Activated CD8-positive, alpha-beta T cell treated with anti-CD3 and anti-CD28 coated beads, Interleukin-2, amount 10 ng/mL, durations not matched to agents 7 days and 5 days (primary cell): Measurements from ENCODE around the gene RANGAP1. TPM values are rescaled to one million over a fixed set of nuclear protein-coding genes. Genes with fewer than 3 reads are reported as not detected.

Experiments used
- ATAC-seq: fragments of 150-1000 bp; cut with Tn5 transposase; one replicate; pipeline ENCODE4 v1.10.0; 2021; ENCODE audit warnings: moderate library complexity
- CTCF ChIA-PET: fragments of 350-600 bp; sonication (Branson Sonifier 250); formaldehyde crosslinking; loops from one replicate; lab custom pipeline; 2021; ENCODE audit warnings: antibody characterized with exemption; lab: Charles Lee
- POLR2A ChIA-PET: fragments of 350-600 bp; sonication (Branson Sonifier 250); formaldehyde crosslinking; loops from one replicate; lab custom pipeline; 2021; ENCODE audit warnings: antibody characterized with exemption; lab: Charles Lee
- DNase-seq: peaks from one replicate; pipeline ENCODE4 v3.0.0-alpha.2; 2020
- H3K27ac Mint-ChIP-seq: one replicate; pipeline ENCODE4 v1.8.0; 2021; ENCODE audit warnings: mild to moderate bottlenecking, mixed read lengths
- H3K27me3 Mint-ChIP-seq: one replicate; pipeline ENCODE4 v1.8.0; 2021; ENCODE audit warnings: low read depth, mixed read lengths
- H3K36me3 Mint-ChIP-seq: one replicate; pipeline ENCODE4 v1.8.0; 2021; ENCODE audit warnings: low read depth, mixed read lengths
- H3K4me1 Mint-ChIP-seq: one replicate; pipeline ENCODE4 v1.8.0; 2021; ENCODE audit warnings: low read depth, mixed read lengths
- H3K4me3 Mint-ChIP-seq: one replicate; pipeline ENCODE4 v1.8.0; 2021; ENCODE audit warnings: mild to moderate bottlenecking, mixed read lengths
- H3K9me3 Mint-ChIP-seq: one replicate; pipeline ENCODE4 v1.8.0; 2022; ENCODE audit warnings: mixed read lengths; ENCODE audit not compliant: insufficient read depth
- total RNA-seq, 2 experiments: library from RNA; stranded (reverse); gene quantifications; one replicate each; pipeline ENCODE4 v1.2.3, GENCODE V29; 2021

Gene RANGAP1
- total RNA-seq, result 100 to 1,000 TPM; 123 to 125 TPM

DNA sequence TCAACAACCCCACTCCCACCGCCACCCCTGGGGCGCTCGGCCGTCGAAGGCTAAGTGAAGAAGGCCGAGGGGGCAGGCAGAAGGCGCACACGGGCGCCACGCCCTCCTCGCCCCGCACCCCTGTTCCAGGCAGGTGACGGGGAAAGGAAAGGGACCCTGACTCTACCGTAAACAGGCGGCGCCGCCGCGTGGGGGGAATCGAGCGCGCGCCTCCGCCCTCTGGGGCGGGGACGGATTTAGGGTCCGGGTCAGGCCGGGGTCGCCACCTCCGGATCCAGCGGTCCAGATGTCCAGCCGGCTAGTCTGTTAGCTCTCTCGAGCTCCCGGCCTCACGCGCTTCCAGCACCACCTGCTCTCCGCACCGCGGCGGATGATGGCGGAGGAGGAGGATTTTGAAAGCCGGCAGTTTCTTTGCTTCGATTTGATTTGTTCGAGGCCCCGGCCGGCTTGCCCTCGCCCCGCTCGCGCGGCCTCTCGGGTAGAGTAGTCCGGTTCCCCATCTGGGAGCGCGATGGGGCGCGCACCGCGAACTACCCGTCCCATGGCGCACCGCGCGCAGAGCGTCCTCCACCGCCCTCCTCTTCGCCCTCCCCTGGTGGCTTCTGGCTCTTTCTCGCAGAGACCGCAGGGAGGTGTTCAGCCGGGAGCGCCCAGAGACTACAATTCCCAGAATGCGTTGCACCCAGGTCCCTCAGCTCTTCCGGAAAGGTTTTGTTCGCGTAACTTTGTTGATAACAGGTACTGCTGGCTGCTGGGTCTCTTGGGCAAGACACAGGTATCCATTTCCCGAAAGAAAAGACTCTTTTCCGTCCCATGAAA lies at the start of gene RANGAP1:
TSS of gene RANGAP1 (minus strand) at position 368 of the 819 bp plus-strand sequence. CDS start 5,143 bp downstream, outside the sequence.
- Mint-ChIP-seq H3K36me3 (peaks cover 22% of the 10 kb centered on the region), H3K9me3 (no peaks in the 10 kb centered on the region), H3K4me3 (peak within 1 kb of the TSS; percentile 97), H3K4me1 (peaks cover 42% of the 10 kb centered on the region), H3K27me3 (no peaks in the 10 kb centered on the region), H3K27ac (peak within 1 kb of the TSS; percentile 98)
- ChIA-PET CTCF (interaction anchor here (1.1 to 2.5 kb wide), 3 partner anchors 15 to 49 kb away, joined by 4 to 15 read pairs (median 5); partner anchors contain the start of gene ZC3H7B), POLR2A (interaction anchor here (0.7 to 2.1 kb wide), 23 partner anchors 11 to 661 kb away, joined by 3 to 45 read pairs (median 4); partner anchors contain the start of genes ACO2, CENPM, EP300 and MEI1)
- ATAC-seq (peak; percentile 98), DNase-seq (peak; percentile 99)

DNA sequence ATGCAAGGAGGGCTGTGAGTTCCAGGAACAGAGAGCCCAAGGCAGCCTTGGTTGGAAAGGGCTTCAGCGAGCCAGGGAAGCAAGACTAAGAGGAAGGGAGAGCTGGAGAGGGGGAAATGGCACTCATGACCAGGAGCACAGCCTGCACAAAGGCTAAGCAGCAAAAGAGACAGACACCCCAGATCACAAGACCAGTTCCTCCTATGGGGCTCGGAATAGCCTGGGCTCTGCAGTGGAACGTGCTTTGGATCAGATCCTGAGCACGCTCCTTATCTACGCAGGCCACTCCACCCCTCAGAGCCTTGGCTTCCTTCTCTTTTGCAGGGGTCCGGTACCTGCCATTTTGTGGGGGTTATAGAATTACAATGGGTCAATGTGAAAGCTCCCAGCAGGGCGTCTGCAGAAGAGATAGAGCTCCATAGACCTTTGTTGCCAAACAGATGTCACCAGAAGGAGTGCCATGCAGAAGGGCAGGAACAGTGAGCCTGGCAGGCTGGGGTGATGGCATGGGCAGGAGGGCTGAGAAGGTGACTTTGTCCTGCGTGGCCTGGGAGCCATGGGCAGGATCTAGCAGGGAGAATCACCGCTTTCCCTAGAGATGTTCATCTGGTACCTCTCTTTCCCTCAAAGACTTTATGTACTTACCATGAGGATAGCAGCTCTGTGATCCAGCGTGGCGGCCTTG lies 49.1 kb upstream of the RANGAP1 start:
- H3K4me1 Mint-ChIP-seq, result peaks cover 10% of the 10 kb centered on the region
- ChIA-PET CTCF (no interaction called here), POLR2A (no interaction called here)
- H3K27me3 Mint-ChIP-seq, result no peaks in the 10 kb centered on the region
- ATAC-seq (no peak), DNase-seq (no peak)
- H3K27ac Mint-ChIP-seq, result peak overlapping the region; percentile 35
- H3K4me3 Mint-ChIP-seq, result no peak overlapping the region
- H3K36me3 Mint-ChIP-seq, result peaks cover 29% of the 10 kb centered on the region
- no peaks in the 10 kb centered on the region for H3K9me3 Mint-ChIP-seq

DNA sequence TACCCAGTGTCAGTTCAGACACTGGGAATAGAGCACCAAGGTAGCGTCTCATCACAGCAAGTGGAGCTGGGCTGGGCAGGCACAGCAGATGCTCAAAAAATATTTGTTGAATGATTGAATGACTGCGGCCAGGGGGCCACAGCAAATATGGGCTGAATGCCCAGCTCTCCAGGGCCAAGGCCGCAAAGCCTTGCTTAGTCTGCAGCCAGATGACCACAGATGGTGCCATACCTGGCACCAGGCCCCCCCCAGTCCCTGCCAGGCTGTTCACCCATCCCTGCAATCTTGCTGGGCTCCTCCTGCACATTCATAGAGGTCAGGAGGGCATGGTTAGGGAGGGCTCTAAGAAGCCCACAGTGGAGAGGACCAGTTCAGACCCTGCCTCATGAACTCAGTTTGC lies 48.2 kb upstream of the RANGAP1 start:
- Mint-ChIP-seq H3K4me1 (peaks cover 10% of the 10 kb centered on the region), H3K36me3 (peaks cover 35% of the 10 kb centered on the region), H3K27me3 (no peaks in the 10 kb centered on the region), H3K9me3 (no peaks in the 10 kb centered on the region), H3K4me3 (no peak overlapping the region), H3K27ac (no peak overlapping the region)
- CTCF ChIA-PET, result no interaction called here
- no peak for DNase-seq
- ATAC-seq, result no peak
- POLR2A ChIA-PET, result no interaction called here

DNA sequence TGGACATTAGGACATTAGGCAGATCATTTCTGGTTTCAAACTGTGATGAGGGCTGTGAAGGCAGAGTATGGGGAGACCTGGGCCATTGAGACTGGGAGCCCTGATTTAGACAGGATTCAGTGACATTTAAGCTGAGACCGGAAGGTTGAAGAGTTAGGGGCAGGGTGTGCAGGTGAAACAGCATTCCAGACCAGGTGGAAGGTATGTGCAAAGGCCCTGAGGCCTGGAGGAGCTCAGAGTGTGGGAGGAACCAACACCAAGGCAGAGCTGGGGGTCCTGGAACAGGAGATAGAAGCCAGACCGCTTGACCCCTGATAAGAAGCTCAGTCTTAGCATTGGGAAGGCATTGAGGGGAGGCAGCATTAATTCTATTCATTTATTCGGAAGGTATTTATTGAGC lies 47.8 kb upstream of the RANGAP1 start:
- Mint-ChIP-seq H3K27ac (no peak overlapping the region), H3K9me3 (no peaks in the 10 kb centered on the region), H3K27me3 (no peaks in the 10 kb centered on the region), H3K36me3 (peaks cover 35% of the 10 kb centered on the region), H3K4me1 (peaks cover 10% of the 10 kb centered on the region), H3K4me3 (no peak overlapping the region)
- ChIA-PET POLR2A (no interaction called here), CTCF (no interaction called here)
- DNase-seq (no peak), ATAC-seq (no peak)

DNA sequence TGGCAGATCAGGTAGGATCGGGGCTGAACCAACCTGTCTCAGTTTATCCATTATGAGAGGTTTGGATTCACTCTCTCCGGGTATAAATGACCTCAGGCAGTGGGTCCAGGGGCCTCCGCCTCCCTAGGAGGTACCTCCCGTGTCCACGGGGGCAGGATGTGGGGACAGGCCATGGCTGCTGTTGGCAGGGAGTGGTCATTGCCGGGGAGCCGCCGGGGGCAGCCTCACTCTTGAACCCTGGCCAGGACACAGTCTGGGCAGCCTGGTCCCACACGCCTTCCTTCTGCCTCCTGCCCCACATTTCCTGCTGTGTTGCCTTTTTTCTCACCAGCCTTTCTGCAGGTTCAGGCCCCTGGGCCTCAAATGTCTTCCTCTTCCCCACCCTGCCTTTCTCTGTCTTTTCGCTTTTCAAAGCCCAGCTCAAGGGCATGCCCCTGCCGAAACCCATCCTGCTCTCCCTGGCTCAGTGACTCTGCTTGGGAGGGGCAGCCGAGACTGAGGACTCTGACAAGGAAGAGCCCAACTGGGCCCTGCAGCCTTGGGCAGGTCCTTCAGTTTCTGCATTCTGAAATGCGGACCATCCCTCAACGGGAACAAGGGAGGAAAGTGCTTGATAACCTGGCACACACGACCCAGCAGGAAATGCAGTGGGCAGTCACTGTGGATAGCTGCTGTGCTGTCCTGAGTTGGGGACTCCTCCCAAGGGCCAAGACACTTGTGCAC lies 46.4 kb upstream of the RANGAP1 start:
- Mint-ChIP-seq H3K27me3 (no peaks in the 10 kb centered on the region), H3K4me1 (peaks cover 9% of the 10 kb centered on the region), H3K27ac (no peak overlapping the region), H3K36me3 (peaks cover 36% of the 10 kb centered on the region), H3K4me3 (no peak overlapping the region), H3K9me3 (no peaks in the 10 kb centered on the region)
- ChIA-PET POLR2A (no interaction called here), CTCF (no interaction called here)
- ATAC-seq (no peak), DNase-seq (no peak)

DNA sequence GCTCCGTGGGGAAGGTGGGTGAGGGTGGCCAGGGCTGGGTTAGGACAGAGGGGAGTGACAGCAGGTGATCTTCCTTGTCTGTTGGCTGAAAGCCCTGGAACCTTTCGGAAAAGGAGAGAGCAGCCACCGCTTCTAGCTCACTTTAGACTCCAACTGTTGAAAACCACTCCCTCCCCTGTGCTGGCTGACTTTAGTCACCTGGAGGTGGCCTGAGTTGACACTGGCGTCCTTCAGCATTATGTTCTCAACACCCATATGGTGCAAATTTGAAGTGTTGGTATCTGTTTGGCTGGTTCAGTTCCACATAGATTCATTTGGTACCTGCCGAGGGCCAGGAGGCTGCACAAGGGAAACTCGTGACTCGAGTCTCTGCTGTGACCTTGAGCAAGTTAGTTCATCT lies 44.2 kb upstream of the RANGAP1 start:
- no peaks in the 10 kb centered on the region for H3K9me3 Mint-ChIP-seq
- POLR2A ChIA-PET, result no interaction called here
- H3K27me3 Mint-ChIP-seq, result no peaks in the 10 kb centered on the region
- H3K27ac Mint-ChIP-seq, result no peak overlapping the region
- DNase-seq, result no peak
- CTCF ChIA-PET, result no interaction called here
- no peak overlapping the region for H3K4me3 Mint-ChIP-seq
- ATAC-seq, result no peak
- H3K36me3 Mint-ChIP-seq, result peaks cover 34% of the 10 kb centered on the region
- no peaks in the 10 kb centered on the region for H3K4me1 Mint-ChIP-seq

- ATAC-seq, result no peak
- ChIA-PET CTCF (interaction anchor here (1.1 kb wide), 1 partner anchor 77 kb away, joined by 5 read pairs; no protein-coding TSS in a partner anchor), POLR2A (interaction anchor here (0.6 kb wide), 1 partner anchor 16 kb away, joined by 4 read pairs; no protein-coding TSS in a partner anchor)
- Mint-ChIP-seq H3K4me3 (no peak overlapping the region), H3K27ac (no peak overlapping the region), H3K36me3 (peaks cover 23% of the 10 kb centered on the region), H3K9me3 (no peaks in the 10 kb centered on the region), H3K27me3 (no peaks in the 10 kb centered on the region), H3K4me1 (no peaks in the 10 kb centered on the region)
- DNase-seq, result no peak
Observed at GRCh38 chr22:41327124-41327523, 41.1 kb upstream of the RANGAP1 start.

DNA sequence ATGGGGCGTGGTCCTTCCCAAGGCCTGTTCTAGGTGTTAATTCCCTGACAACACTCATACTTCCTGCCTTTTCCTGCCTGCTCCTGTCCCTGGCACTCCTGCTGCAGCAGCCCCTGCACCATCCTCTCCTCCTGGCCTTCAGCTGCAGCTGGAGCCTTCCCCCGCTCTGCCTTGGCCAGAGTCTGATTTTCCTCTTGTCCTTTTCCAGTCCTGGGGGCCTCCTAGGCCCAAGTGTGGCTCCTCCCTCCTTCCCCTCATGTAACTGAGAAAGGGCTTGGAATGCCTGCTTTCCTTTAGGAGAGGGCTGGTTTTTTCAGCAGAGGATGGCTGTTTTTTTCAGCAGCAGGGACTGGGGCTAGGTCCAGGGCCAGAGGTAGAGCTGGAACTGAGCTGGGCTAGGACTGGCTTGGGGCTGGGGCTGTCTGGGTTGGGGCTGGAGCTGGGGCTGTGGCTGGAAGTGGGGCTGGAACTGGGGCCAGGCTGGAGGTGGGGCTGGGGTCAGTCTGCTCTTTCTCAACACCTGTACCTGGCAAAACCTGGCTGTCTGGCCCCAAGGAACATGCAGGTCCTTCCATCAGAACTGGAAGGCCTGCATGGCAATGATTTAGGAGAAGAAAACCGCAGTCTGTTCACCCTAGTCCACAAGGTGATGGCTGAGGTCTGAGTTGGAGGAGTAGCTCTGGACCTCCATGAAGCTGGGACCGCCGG lies 39.0 kb upstream of the RANGAP1 start:
- no peaks in the 10 kb centered on the region for H3K9me3 Mint-ChIP-seq
- POLR2A ChIA-PET, result no interaction called here
- H3K36me3 Mint-ChIP-seq, result peaks cover 24% of the 10 kb centered on the region
- no peaks in the 10 kb centered on the region for H3K4me1 Mint-ChIP-seq
- no peak for DNase-seq
- no peaks in the 10 kb centered on the region for H3K27me3 Mint-ChIP-seq
- H3K27ac Mint-ChIP-seq, result no peak overlapping the region
- ATAC-seq, result no peak
- H3K4me3 Mint-ChIP-seq, result no peak overlapping the region
- CTCF ChIA-PET, result no interaction called here

DNA sequence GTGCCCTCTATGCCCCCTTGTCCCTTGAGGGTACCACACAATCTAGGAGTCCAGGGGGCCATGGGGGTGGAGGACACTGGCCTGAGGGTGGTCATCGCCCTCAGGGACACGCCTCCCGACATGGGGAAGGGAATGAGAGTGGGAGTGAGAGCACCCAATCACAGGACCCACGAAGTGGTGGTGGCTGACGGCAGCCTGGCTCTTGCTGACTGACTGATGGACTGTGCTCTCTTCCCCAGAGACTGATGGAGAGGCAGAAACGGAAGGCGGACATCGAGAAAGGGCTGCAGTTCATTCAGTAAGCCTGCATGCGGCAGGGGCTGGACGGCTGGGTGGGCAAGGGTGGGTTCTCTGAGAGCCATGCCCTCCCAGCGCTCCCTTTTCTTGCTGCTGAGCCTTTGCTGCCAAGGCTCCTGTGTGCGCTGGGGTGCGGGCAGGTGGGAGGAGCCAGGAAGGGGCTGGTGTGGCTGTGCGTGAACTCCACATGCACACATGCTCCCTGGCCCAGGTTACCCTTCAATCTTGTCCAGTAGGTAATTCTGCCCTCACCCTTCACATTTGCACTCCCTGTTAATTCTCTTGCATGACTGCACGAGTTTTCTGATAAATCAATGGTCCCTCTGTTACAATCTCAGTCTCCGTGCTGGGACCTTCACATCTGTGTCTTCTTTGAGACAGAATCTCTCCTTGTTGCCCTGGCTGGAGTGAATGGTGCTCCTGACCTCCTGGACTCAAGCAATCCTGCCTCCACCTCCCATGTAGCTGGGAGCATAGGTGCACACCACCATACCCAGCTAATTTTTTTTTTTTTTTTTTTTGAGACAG lies 34.6 kb upstream of the RANGAP1 start:
- Mint-ChIP-seq H3K27ac (peak overlapping the region; percentile 1), H3K4me1 (no peaks in the 10 kb centered on the region), H3K4me3 (no peak overlapping the region), H3K9me3 (no peaks in the 10 kb centered on the region), H3K36me3 (peaks cover 15% of the 10 kb centered on the region), H3K27me3 (no peaks in the 10 kb centered on the region)
- ChIA-PET CTCF (no interaction called here), POLR2A (no interaction called here)
- DNase-seq (no peak), ATAC-seq (no peak)

DNA sequence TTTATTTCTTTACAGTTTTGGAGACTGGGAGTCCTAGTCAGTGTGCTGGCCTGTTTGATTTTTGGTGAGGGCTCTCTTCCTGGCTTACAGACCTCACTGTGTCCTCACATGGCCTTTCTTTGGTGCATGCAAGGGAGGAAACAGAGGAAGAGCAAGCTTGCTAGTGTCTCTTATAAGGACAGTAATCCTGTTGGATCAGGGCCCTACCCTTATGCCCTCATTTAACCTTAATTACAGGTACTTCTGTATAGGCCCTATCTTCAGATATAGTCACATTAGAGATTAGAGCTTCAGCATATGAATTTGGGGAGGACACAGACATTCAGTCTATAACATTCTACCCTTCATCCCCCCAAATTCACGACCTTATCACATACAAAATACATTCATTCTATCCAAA lies 29.6 kb upstream of the RANGAP1 start:
- CTCF ChIA-PET, result no interaction called here
- Mint-ChIP-seq H3K4me1 (peaks cover 4% of the 10 kb centered on the region), H3K4me3 (no peak overlapping the region), H3K9me3 (no peaks in the 10 kb centered on the region), H3K27ac (no peak overlapping the region), H3K36me3 (peaks cover 5% of the 10 kb centered on the region), H3K27me3 (no peaks in the 10 kb centered on the region)
- DNase-seq (no peak), ATAC-seq (no peak)
- POLR2A ChIA-PET, result no interaction called here

DNA sequence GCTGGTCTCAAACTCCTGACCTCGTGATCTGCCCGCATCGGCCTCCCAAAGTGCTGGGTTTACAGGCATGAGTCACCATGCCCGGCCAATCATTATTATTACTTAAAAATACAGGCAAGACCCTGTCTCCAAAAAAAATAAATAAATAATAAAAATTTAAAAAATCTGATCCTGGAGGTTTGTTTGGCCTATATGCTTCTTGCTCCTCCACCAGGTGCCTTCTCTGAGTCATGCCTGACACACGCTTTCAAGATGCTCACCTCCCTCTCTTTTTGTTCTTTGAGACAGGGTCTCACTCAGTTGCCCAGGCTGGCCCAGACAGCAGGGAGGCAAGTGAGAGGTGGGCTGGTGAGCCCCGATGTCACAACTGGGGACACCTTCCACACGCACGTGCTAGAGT lies 28.8 kb upstream of the RANGAP1 start:
- H3K27ac Mint-ChIP-seq, result peak overlapping the region; percentile 22
- ChIA-PET CTCF (no interaction called here), POLR2A (no interaction called here)
- H3K27me3 Mint-ChIP-seq, result no peaks in the 10 kb centered on the region
- H3K36me3 Mint-ChIP-seq, result peaks cover 2% of the 10 kb centered on the region
- ATAC-seq (no peak), DNase-seq (no peak)
- peaks cover 4% of the 10 kb centered on the region for H3K4me1 Mint-ChIP-seq
- no peak overlapping the region for H3K4me3 Mint-ChIP-seq
- no peaks in the 10 kb centered on the region for H3K9me3 Mint-ChIP-seq
